K562 (cell line): Measurements from ENCODE around the gene CLDND2. TPM values are rescaled to one million over a fixed set of nuclear protein-coding genes. Genes with fewer than 3 reads are reported as not detected.
A peak's percentile ranks its signal among the peaks of the same experiment; 100 is the strongest.

Source experiments
- ARID1B ChIP-seq: fragments of 450-650 bp; IDR thresholded peaks from 2 replicates; pipeline ENCODE4 v1.6.1; 2016; ENCODE audit warnings: antibody characterized with exemption, mild to moderate bottlenecking, inconsistent platforms
- ATF1 ChIP-seq, 2 experiments: fragments of 450-650 bp in 1 of 2; IDR thresholded peaks; 2 replicates each; pipeline ENCODE4 v1.6.1; 2016; ENCODE audit warnings: missing compliant biosample characterization in 1 of 2, missing genetic modification characterization in 1 of 2
- DIDO1 ChIP-seq: fragments of 450-650 bp; IDR thresholded peaks from 2 replicates; pipeline ENCODE4 v1.6.1; 2016; ENCODE audit warnings: low read depth, missing biosample characterization, missing genetic modification characterization
- HLTF ChIP-seq: fragments of 450-650 bp; IDR thresholded peaks from 2 replicates; pipeline ENCODE4 v1.6.1; 2016
- MAFK ChIP-seq: IDR thresholded peaks from 2 replicates; pipeline ENCODE4 v1.6.1; 2011; ENCODE audit warnings: low read length, improper control_type of control experiment
- PTBP1 ChIP-seq: fragments of 200-400 bp; formaldehyde crosslinking; IDR thresholded peaks from 2 replicates; pipeline ENCODE4 v1.6.1; 2017; ENCODE audit warnings: low read depth, low read length
- RBM22 ChIP-seq: fragments of 200-400 bp; formaldehyde crosslinking; IDR thresholded peaks from 2 replicates; pipeline ENCODE4 v1.6.1; 2018; ENCODE audit warnings: low read length, low read depth; ENCODE audit not compliant: poor library complexity, severe bottlenecking
- TAF7 ChIP-seq: fragments of 450-650 bp; IDR thresholded peaks from 2 replicates; pipeline ENCODE4 v1.6.1; 2016; ENCODE audit warnings: missing genetic modification characterization, missing compliant biosample characterization
- TRIM28 ChIP-seq: fragments of 450-650 bp; IDR thresholded peaks from 2 replicates; pipeline ENCODE4 v1.6.1; 2017
- ZNF124 ChIP-seq: sonication (generic); formaldehyde crosslinking; IDR thresholded peaks from 2 replicates; pipeline ENCODE4 v1.8.1; 2022; ENCODE audit warnings: missing genetic modification reagents
- ZNF41 ChIP-seq: fragments of 250-450 bp; sonication (Bioruptor Pico); conservative IDR thresholded peaks from 2 replicates; pipeline ENCODE4 v1.4.0; 2020; ENCODE audit warnings: mild to moderate bottlenecking
- polyA plus RNA-seq, 8 experiments: library from polyadenylated mRNA; depleted of rRNA in 4 of 8; stranded (reverse) in 5 of 8; unstranded in 3 of 8; fragments of >200 nt; fragmentation: Nextera tagmentation in 2 of 8; fragmentation: Illumina TruSeq in 1 of 8; extraction: Ambion mirVana in 2 of 8; extraction: Trizol in 1 of 8; gene quantifications; 2 replicates each; pipeline versions ENCODE4 v1.2.1 to v1.2.3, GENCODE V29; 2011 to 2014; ENCODE audit warnings: inconsistent platforms in 1 of 8, missing spikeins in 1 of 8
- total RNA-seq, 7 experiments: library from RNA; depleted of rRNA in 6 of 7; stranded (reverse); fragments of >200 nt in 6 of 7; fragmentation: Illumina TruSeq in 2 of 7; extraction: Trizol in 2 of 7; gene quantifications; 2 replicates each; pipeline versions ENCODE4 v1.2.1 to v1.2.3, GENCODE V29; 2011 to 2021; ENCODE audit warnings: low replicate concordance in 1 of 7
- TF ChIP-seq, protein P1 (sequence below): fragments of 250-450 bp; sonication (Bioruptor Pico); IDR thresholded peaks from 2 replicates; pipeline ENCODE4 v1.4.0; 2020; ENCODE audit warnings: mild to moderate bottlenecking, moderate library complexity
- TF ChIP-seq, protein P2 (sequence below): fragments of 450-650 bp; IDR thresholded peaks from 2 replicates; pipeline ENCODE4 v1.6.1; 2018; ENCODE audit warnings: mild to moderate bottlenecking, low read depth; ENCODE audit not compliant: partially characterized antibody
- TF ChIP-seq, protein P3 (sequence below): sonication (generic); formaldehyde crosslinking; IDR thresholded peaks from 2 replicates; pipeline ENCODE4 v1.8.0; 2023; ENCODE audit warnings: missing genetic modification reagents, mild to moderate bottlenecking, borderline replicate concordance
- TF ChIP-seq, protein P4 (sequence below): fragments of 250-450 bp; sonication (Bioruptor Pico); IDR thresholded peaks from 2 replicates; pipeline ENCODE4 v1.8.0; 2021; ENCODE audit warnings: moderate library complexity, mild to moderate bottlenecking, inconsistent platforms
- TF ChIP-seq, protein P5 (sequence below): sonication (generic); formaldehyde crosslinking; IDR thresholded peaks from 2 replicates; pipeline ENCODE4 v1.8.0; 2022; ENCODE audit warnings: missing genetic modification reagents, mild to moderate bottlenecking, borderline replicate concordance
- TF ChIP-seq, protein P6 (sequence below): fragments of 150-350 bp; conservative IDR thresholded peaks from 2 replicates; pipeline ENCODE4 v1.6.1; 2014; ENCODE audit warnings: low read length

The CLDND2 gene
- total and polyA plus RNA-seq, 9 of the 15 experiments (the other 6 are each of a cell fraction or from before 2014, with no cell fraction given) = 0.45 to 4.0 (median 1.2) TPM; not detected in 3

DNA sequence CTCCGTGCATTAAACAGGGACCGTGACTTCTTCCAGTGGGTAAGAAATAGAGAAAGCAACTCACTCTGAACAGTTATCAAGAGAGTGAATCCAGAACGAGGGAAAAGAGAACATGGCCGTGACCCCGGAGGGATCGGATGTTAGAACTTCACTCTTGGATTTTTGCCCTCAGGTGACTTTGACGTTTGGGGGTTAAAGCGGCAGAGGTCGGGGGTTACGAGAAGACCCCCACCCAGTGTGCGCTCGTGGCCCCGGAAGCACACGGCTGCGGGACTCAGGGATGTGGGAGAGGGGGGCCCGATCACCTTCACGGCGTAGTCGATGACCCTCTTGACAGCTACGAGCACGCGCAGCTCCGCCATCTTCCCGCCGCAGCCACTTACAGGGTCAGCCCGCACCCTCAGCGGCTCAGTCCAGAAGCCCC lies 2.8 kb downstream of the CLDND2 start, which contains the start of gene ETFB (continued):
- TF ChIP-seq ZNF41 (CRISPR knock-in tag) (no peak), RBM22 (no peak), ZNF124 (CRISPR knock-in tag) (no peak), DIDO1 (tag) (no peak), ARID1B (no peak), TRIM28 (no peak), TAF7 (tag) (peak; percentile 36; the same call in 1 of the 2 replicates), PTBP1 (no peak), ATF1 (CRISPR knock-in tag; IDR thresholded peaks at IDR 0.05) (no peak), ATF1 (tag; IDR thresholded peaks at IDR 0.05) (peak; percentile 22; the same call in 1 of the 2 replicates), HLTF (no peak), MAFK (no peak)
- TF ChIP-seq, protein P1, sequence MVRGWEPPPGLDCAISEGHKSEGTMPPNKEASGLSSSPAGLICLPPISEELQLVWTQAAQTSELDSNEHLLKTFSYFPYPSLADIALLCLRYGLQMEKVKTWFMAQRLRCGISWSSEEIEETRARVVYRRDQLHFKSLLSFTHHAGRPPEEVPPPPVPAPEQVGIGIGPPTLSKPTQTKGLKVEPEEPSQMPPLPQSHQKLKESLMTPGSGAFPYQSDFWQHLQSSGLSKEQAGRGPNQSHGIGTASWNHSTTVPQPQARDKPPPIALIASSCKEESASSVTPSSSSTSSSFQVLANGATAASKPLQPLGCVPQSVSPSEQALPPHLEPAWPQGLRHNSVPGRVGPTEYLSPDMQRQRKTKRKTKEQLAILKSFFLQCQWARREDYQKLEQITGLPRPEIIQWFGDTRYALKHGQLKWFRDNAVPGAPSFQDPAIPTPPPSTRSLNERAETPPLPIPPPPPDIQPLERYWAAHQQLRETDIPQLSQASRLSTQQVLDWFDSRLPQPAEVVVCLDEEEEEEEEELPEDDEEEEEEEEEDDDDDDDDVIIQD (CRISPR knock-in tag) = no peak
- TF ChIP-seq, protein P2, sequence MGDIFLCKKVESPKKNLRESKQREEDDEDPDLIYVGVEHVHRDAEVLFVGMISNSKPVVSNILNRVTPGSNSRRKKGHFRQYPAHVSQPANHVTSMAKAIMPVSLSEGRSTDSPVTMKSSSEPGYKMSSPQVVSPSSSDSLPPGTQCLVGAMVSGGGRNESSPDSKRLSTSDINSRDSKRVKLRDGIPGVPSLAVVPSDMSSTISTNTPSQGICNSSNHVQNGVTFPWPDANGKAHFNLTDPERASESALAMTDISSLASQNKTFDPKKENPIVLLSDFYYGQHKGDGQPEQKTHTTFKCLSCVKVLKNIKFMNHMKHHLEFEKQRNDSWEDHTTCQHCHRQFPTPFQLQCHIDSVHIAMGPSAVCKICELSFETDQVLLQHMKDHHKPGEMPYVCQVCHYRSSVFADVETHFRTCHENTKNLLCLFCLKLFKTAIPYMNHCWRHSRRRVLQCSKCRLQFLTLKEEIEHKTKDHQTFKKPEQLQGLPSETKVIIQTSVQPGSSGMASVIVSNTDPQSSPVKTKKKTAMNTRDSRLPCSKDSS = no peak
- TF ChIP-seq, protein P3, sequence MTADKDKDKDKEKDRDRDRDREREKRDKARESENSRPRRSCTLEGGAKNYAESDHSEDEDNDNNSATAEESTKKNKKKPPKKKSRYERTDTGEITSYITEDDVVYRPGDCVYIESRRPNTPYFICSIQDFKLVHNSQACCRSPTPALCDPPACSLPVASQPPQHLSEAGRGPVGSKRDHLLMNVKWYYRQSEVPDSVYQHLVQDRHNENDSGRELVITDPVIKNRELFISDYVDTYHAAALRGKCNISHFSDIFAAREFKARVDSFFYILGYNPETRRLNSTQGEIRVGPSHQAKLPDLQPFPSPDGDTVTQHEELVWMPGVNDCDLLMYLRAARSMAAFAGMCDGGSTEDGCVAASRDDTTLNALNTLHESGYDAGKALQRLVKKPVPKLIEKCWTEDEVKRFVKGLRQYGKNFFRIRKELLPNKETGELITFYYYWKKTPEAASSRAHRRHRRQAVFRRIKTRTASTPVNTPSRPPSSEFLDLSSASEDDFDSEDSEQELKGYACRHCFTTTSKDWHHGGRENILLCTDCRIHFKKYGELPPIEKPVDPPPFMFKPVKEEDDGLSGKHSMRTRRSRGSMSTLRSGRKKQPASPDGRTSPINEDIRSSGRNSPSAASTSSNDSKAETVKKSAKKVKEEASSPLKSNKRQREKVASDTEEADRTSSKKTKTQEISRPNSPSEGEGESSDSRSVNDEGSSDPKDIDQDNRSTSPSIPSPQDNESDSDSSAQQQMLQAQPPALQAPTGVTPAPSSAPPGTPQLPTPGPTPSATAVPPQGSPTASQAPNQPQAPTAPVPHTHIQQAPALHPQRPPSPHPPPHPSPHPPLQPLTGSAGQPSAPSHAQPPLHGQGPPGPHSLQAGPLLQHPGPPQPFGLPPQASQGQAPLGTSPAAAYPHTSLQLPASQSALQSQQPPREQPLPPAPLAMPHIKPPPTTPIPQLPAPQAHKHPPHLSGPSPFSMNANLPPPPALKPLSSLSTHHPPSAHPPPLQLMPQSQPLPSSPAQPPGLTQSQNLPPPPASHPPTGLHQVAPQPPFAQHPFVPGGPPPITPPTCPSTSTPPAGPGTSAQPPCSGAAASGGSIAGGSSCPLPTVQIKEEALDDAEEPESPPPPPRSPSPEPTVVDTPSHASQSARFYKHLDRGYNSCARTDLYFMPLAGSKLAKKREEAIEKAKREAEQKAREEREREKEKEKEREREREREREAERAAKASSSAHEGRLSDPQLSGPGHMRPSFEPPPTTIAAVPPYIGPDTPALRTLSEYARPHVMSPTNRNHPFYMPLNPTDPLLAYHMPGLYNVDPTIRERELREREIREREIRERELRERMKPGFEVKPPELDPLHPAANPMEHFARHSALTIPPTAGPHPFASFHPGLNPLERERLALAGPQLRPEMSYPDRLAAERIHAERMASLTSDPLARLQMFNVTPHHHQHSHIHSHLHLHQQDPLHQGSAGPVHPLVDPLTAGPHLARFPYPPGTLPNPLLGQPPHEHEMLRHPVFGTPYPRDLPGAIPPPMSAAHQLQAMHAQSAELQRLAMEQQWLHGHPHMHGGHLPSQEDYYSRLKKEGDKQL (CRISPR knock-in tag) = no peak
- TF ChIP-seq, protein P4, sequence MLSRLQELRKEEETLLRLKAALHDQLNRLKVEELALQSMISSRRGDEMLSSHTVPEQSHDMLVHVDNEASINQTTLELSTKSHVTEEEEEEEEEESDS (CRISPR knock-in tag) = no peak
- TF ChIP-seq, protein P5, sequence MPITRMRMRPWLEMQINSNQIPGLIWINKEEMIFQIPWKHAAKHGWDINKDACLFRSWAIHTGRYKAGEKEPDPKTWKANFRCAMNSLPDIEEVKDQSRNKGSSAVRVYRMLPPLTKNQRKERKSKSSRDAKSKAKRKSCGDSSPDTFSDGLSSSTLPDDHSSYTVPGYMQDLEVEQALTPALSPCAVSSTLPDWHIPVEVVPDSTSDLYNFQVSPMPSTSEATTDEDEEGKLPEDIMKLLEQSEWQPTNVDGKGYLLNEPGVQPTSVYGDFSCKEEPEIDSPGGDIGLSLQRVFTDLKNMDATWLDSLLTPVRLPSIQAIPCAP = no peak
- TF ChIP-seq, protein P6, sequence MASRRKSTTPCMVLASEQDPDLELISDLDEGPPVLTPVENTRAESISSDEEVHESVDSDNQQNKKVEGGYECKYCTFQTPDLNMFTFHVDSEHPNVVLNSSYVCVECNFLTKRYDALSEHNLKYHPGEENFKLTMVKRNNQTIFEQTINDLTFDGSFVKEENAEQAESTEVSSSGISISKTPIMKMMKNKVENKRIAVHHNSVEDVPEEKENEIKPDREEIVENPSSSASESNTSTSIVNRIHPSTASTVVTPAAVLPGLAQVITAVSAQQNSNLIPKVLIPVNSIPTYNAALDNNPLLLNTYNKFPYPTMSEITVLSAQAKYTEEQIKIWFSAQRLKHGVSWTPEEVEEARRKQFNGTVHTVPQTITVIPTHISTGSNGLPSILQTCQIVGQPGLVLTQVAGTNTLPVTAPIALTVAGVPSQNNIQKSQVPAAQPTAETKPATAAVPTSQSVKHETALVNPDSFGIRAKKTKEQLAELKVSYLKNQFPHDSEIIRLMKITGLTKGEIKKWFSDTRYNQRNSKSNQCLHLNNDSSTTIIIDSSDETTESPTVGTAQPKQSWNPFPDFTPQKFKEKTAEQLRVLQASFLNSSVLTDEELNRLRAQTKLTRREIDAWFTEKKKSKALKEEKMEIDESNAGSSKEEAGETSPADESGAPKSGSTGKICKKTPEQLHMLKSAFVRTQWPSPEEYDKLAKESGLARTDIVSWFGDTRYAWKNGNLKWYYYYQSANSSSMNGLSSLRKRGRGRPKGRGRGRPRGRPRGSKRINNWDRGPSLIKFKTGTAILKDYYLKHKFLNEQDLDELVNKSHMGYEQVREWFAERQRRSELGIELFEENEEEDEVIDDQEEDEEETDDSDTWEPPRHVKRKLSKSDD = no peak
